Activated B cell treated with CpG ODN at 0.5 μM for 24 hours (primary cell): ENCODE data around the gene BANP. TPM values are rescaled to one million over a fixed set of nuclear protein-coding genes. Genes with fewer than 3 reads are reported as not detected.
A peak's percentile ranks its signal among the peaks of the same experiment; 100 is the strongest.
"Not testable (repeated sequence)": the region's sequence is repeated elsewhere in the genome, so short reads cannot be mapped to it uniquely, and the experiment has no call there.

Experiments
- ATAC-seq: fragments of 200-7000 bp; cut with Tn5 transposase; one replicate; pipeline ENCODE4 v1.10.0; 2021; ENCODE audit warnings: low read depth, mild to moderate bottlenecking, moderate library complexity
- CTCF ChIA-PET: fragments of 350-600 bp; sonication (Branson Sonifier 250); formaldehyde crosslinking; loops from one replicate; lab custom pipeline; 2021; ENCODE audit warnings: antibody characterized with exemption; lab: Charles Lee
- POLR2A ChIA-PET: fragments of 350-600 bp; sonication (Branson Sonifier 250); formaldehyde crosslinking; loops from one replicate; lab custom pipeline; 2021; ENCODE audit warnings: antibody characterized with exemption; lab: Charles Lee
- DNase-seq: peaks from one replicate; pipeline ENCODE4 v3.0.0; 2022
- H3K27ac Mint-ChIP-seq: one replicate; pipeline ENCODE4 v1.8.0; 2020; ENCODE audit warnings: mixed read lengths
- H3K27me3 Mint-ChIP-seq: one replicate; pipeline ENCODE4 v1.8.0; 2021; ENCODE audit warnings: mixed read lengths
- H3K36me3 Mint-ChIP-seq: one replicate; pipeline ENCODE4 v1.8.0; 2021; ENCODE audit warnings: low read depth, mixed read lengths
- H3K4me1 Mint-ChIP-seq: one replicate; pipeline ENCODE4 v1.8.0; 2021; ENCODE audit warnings: mixed read lengths
- H3K4me3 Mint-ChIP-seq: one replicate; pipeline ENCODE4 v1.8.0; 2020; ENCODE audit warnings: mild to moderate bottlenecking, mixed read lengths
- H3K9me3 Mint-ChIP-seq: one replicate; pipeline ENCODE4 v1.8.0; 2020; ENCODE audit warnings: mixed read lengths
- intact Hi-C: fragments of 100-400 bp; cut with micrococcal nuclease; formaldehyde crosslinking; loops from one replicate; pipeline ENCODE4 v1.15.1; 2024
- total RNA-seq: library from RNA; stranded (reverse); gene quantifications from 2 replicates; pipeline ENCODE4 v1.2.3, GENCODE V29; 2022
- TF ChIP-seq, protein P1 (sequence below): fragments of 200-600 bp; IDR thresholded peaks from one replicate; pipeline ENCODE4 v1.8.0; 2022; ENCODE audit warnings: antibody characterized with exemption, mild to moderate bottlenecking

Gene BANP, protein sequence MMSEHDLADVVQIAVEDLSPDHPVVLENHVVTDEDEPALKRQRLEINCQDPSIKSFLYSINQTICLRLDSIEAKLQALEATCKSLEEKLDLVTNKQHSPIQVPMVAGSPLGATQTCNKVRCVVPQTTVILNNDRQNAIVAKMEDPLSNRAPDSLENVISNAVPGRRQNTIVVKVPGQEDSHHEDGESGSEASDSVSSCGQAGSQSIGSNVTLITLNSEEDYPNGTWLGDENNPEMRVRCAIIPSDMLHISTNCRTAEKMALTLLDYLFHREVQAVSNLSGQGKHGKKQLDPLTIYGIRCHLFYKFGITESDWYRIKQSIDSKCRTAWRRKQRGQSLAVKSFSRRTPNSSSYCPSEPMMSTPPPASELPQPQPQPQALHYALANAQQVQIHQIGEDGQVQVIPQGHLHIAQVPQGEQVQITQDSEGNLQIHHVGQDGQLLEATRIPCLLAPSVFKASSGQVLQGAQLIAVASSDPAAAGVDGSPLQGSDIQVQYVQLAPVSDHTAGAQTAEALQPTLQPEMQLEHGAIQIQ
- total RNA-seq = 62.8 and 72.3 TPM in 2 replicates

DNA sequence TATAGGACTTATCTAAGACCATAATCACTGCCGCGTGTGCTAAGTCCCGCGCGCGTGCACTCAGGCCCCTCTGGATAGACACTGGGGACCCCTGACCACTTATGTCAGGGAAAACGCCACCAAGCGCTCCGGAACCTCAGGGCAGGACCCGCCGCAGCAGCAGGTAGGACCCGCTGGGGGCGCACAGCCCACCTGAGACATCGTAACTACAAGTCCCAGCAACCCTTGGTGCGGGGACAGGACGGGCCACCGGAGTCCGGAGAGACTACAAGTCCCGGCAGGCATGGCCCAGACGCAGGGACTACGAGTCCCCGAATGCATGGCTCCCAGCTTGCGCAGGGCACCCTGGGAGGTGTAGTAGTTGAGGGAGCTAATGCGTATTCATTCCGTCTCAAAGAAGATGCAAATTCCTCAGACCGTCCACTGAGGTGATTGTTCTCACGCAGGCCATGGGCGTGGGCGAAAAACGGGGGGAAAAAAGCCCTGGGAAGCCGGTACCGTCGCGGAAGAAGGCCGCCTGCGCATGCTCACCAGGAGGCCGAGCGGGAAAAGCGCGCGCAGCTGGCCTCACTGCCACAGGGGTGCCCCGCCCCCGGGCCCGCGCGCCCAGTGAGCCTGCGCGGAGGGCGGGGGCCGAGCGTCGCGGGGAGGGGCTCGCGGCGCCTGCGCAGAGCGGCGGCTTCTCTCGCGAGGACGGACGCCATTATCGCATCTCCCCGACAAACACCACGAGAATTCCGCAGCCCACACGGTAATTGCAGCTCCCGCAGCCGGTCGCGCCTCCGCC is at the start of gene BANP:
Gene BANP (plus strand): TSS at position 670 of the 787 bp plus-strand sequence. CDS start 23,682 bp downstream, outside the sequence.
- POLR2A ChIA-PET = interaction anchor here (0.5 to 2.6 kb wide), 25 partner anchors 8 to 1296 kb away, joined by 3 to 36 read pairs (median 5); partner anchors contain the start of genes KLHDC4, SLC7A5, ZC3H18 and ZFPM1
- intact Hi-C loops = loop anchor here (1.0 to 10.0 kb wide), 13 partner anchors 27 to 1294 kb away; partner anchors contain the start of genes CYBA, MAP1LC3B, ZC3H18 and ZCCHC14
- DNase-seq = peak; percentile 95
- TF ChIP-seq, protein P1, sequence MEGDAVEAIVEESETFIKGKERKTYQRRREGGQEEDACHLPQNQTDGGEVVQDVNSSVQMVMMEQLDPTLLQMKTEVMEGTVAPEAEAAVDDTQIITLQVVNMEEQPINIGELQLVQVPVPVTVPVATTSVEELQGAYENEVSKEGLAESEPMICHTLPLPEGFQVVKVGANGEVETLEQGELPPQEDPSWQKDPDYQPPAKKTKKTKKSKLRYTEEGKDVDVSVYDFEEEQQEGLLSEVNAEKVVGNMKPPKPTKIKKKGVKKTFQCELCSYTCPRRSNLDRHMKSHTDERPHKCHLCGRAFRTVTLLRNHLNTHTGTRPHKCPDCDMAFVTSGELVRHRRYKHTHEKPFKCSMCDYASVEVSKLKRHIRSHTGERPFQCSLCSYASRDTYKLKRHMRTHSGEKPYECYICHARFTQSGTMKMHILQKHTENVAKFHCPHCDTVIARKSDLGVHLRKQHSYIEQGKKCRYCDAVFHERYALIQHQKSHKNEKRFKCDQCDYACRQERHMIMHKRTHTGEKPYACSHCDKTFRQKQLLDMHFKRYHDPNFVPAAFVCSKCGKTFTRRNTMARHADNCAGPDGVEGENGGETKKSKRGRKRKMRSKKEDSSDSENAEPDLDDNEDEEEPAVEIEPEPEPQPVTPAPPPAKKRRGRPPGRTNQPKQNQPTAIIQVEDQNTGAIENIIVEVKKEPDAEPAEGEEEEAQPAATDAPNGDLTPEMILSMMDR = no peak
- peaks cover 69% of the 10 kb centered on the region for H3K4me1 Mint-ChIP-seq
- no peaks in the 10 kb centered on the region for H3K9me3 Mint-ChIP-seq
- CTCF ChIA-PET = interaction anchor here (1.4 kb wide), 1 partner anchor 172 kb away, joined by 5 read pairs; no protein-coding TSS in a partner anchor
- peak within 1 kb of the TSS; percentile 97 for H3K4me3 Mint-ChIP-seq
- ATAC-seq = peak; percentile 93
- no peaks in the 10 kb centered on the region for H3K27me3 Mint-ChIP-seq
- peaks cover 30% of the 10 kb centered on the region for H3K36me3 Mint-ChIP-seq
- H3K27ac Mint-ChIP-seq = peak within 1 kb of the TSS; percentile 100

DNA sequence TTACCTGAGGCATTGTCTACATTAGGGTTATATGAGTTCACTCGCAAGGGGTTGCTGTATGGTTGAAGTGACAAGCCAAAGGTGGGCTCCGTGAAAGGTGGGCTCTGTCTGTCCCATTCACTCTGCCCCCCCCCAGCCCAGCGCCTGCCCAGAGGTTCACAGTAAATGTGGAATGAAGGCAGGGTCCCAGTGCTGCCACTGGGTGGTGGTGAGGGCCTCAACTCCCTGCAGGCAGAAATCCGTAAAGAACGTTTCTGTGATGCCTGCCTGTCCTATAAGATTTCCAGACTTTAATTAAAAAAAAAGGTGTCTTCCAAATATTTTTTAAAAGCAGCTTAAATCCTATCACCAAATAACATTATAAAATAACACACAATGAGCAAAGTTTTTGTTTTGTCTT is 46.3 kb upstream of the BANP start:
- DNase-seq, H3K9me3 Mint-ChIP-seq, ATAC-seq, H3K4me1 Mint-ChIP-seq, H3K4me3 Mint-ChIP-seq, POLR2A ChIA-PET, H3K36me3 Mint-ChIP-seq, intact Hi-C loops, H3K27ac Mint-ChIP-seq: not testable (repeated sequence)
- peaks cover 11% of the 10 kb centered on the region for H3K27me3 Mint-ChIP-seq
- CTCF ChIA-PET = interaction anchor here (1.5 kb wide), 1 partner anchor 126 kb away, joined by 4 read pairs; no protein-coding TSS in a partner anchor

DNA sequence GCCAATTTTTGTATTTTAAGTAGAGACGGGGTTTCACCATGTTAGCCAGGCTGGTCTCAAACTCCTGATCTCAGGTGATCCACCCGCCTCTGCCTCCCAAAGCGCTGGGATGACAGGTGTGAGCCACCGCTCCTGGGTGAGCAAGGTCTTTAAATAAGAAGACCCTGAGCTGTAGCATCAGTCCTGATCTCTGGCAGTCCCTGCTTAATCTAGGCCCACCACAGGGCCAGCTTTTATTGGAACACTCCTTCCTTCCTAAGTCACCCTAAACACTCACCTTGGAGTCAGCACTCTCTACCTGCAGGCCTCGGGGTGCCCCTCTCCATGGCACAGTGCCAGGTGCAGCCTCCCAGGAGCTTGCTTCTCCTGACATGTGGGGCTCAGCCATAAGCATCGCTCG is 45.7 kb upstream of the BANP start:
- H3K9me3 Mint-ChIP-seq, H3K27ac Mint-ChIP-seq, H3K4me3 Mint-ChIP-seq, ATAC-seq, H3K36me3 Mint-ChIP-seq, POLR2A ChIA-PET, intact Hi-C loops, H3K4me1 Mint-ChIP-seq, H3K27me3 Mint-ChIP-seq, DNase-seq: not testable (repeated sequence)
- CTCF ChIA-PET = interaction anchor here (1.2 to 1.5 kb wide), 2 partner anchors 34 to 127 kb away, joined by 4 read pairs; no protein-coding TSS in a partner anchor

DNA sequence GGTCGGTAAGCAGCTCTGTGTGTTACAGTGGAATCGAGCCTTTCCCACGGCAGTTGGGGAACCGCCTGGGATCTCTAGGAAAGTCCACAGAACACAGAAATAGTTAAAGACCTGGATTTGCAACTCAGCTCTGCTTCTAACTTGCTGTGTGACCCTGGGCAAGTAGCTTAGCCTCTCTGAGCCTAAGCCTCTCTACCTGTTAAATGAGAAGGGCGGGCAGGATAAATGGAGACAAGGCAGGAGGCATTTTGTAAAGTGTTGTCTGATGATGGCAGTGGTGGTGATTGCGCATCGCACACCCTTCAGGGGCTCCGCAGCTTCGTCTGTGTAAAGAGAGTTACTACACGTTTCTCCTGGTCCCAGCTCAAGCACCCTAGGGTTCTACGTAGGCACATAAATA is 43.1 kb upstream of the BANP start:
- H3K4me3 Mint-ChIP-seq, H3K9me3 Mint-ChIP-seq, H3K4me1 Mint-ChIP-seq, H3K36me3 Mint-ChIP-seq, intact Hi-C loops, DNase-seq, H3K27ac Mint-ChIP-seq, ATAC-seq: not testable (repeated sequence)
- ChIA-PET POLR2A (interaction anchor here (0.6 to 2.5 kb wide), 8 partner anchors 12 to 138 kb away, joined by 3 to 10 read pairs (median 3); partner anchors contain the start of gene SLC7A5), CTCF (interaction anchor here (2.3 to 3.7 kb wide), 2 partner anchors 36 to 129 kb away, joined by 13 to 30 read pairs; no protein-coding TSS in a partner anchor)
- peaks cover 12% of the 10 kb centered on the region for H3K27me3 Mint-ChIP-seq

DNA sequence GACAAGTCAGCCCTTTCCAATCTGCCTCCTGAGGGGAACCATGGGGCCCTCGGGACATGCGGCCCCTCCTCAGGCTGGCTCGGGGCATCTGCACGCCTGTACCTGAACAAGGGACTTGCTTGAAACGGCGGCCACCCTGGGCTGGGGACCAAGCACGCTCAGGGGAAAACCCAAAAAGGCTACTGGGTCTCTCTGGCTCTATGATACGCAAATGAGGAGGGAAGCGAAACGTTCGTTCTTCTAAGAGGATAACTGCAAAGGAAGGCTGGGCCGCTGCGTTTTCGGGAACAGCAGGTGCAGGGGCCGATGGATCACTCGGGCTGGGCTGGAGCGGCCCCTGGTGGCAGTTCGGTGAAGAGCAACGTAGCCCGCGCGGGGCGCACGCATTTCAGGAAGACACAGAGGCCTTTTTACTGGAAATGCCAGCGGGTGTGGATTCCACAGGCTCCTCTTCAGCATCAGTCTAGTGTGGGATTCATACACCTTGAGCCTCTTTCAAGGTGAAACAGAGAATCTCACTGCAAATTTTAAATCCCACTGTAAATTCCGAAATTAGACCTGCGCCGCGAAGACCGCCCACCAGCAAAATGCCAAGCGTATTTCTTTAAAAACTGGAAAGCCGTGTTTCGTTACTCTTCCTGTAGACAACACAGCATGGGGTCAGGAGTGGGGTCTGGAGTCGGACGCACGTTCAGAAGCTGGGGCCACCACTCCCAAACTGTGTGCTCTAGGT is 41.9 kb upstream of the BANP start:
- H3K27ac Mint-ChIP-seq = peak overlapping the region; percentile 84
- ATAC-seq (peak; percentile 89), DNase-seq (peak; percentile 86)
- intact Hi-C loops = loop anchor here (1.0 kb wide), 5 partner anchors 14 to 130 kb away; no protein-coding TSS in a partner anchor
- H3K4me1 Mint-ChIP-seq, H3K9me3 Mint-ChIP-seq, H3K36me3 Mint-ChIP-seq: not testable (repeated sequence)
- peak overlapping the region; percentile 25 for H3K4me3 Mint-ChIP-seq
- TF ChIP-seq, protein P1 = peak; percentile 40
- ChIA-PET POLR2A (interaction anchor here (1.2 to 2.5 kb wide), 5 partner anchors 38 to 130 kb away, joined by 3 to 10 read pairs (median 4); partner anchors contain the start of gene SLC7A5), CTCF (interaction anchor here (0.7 to 3.7 kb wide), 8 partner anchors 15 to 130 kb away, joined by 3 to 30 read pairs (median 4); no protein-coding TSS in a partner anchor)
- H3K27me3 Mint-ChIP-seq = peaks cover 18% of the 10 kb centered on the region

DNA sequence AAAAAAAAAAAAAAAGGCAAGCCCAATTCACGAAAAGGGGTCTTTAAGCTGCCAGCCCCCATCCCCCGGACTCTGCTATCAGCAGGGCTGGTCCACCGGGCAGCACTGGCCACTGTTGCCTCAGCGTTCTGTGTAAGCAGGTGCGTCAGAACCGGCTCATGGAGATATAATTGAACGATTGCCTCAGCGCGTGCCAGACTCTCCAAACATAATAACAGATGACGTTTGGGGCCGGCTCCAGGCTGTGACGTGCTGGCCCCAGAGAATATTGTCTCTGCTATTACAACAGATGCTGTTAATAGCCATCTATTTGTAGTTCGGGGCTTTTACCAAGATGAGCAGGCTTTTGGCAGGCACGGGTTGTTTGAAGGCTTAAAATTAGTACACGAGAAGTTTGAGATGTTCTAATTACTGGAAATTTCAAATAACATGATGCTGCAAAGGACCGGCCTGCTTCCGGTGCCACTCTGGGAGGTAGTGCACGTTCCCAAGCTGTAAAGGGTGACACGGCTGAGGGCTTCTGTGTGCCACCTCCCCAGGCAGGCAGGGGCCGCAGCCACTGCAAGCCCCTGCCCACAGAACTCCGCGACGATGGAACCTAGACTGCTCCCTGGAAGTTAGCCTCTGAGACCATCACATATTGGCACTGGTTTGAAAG is 40.0 kb upstream of the BANP start:
- ChIA-PET POLR2A (interaction anchor here (0.6 to 1.4 kb wide), 4 partner anchors 35 to 625 kb away, joined by 3 to 11 read pairs (median 4); no protein-coding TSS in a partner anchor), CTCF (interaction anchor here (1.6 to 3.7 kb wide), 2 partner anchors 61 to 132 kb away, joined by 6 to 30 read pairs; no protein-coding TSS in a partner anchor)
- H3K36me3 Mint-ChIP-seq, DNase-seq, H3K4me1 Mint-ChIP-seq, ATAC-seq, H3K4me3 Mint-ChIP-seq, H3K27ac Mint-ChIP-seq, H3K9me3 Mint-ChIP-seq, intact Hi-C loops: not testable (repeated sequence)
- H3K27me3 Mint-ChIP-seq = peaks cover 22% of the 10 kb centered on the region

DNA sequence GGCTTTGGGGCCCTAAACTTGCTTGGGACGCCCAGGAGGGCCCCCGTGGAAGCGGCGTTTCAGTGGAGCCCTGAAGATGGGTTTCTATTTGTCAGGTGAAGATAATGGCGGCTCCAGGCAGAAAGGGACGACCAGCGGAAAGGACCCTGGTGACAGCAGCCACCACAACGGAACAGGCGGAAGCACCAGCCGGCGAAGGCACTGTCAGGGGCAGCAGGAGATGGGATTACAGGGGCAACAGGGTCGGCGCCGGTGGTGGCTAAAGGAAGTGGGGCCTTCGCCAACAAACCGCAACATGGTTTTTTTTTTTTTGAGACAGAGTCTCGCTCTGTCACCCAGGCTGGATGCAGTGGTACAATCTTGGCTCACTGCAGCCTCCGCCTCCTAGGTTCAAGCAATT is 38.5 kb upstream of the BANP start:
- H3K4me1 Mint-ChIP-seq, CTCF ChIA-PET, H3K36me3 Mint-ChIP-seq, POLR2A ChIA-PET, H3K9me3 Mint-ChIP-seq, H3K4me3 Mint-ChIP-seq, H3K27ac Mint-ChIP-seq, intact Hi-C loops, ATAC-seq, DNase-seq: not testable (repeated sequence)
- H3K27me3 Mint-ChIP-seq = peaks cover 26% of the 10 kb centered on the region

DNA sequence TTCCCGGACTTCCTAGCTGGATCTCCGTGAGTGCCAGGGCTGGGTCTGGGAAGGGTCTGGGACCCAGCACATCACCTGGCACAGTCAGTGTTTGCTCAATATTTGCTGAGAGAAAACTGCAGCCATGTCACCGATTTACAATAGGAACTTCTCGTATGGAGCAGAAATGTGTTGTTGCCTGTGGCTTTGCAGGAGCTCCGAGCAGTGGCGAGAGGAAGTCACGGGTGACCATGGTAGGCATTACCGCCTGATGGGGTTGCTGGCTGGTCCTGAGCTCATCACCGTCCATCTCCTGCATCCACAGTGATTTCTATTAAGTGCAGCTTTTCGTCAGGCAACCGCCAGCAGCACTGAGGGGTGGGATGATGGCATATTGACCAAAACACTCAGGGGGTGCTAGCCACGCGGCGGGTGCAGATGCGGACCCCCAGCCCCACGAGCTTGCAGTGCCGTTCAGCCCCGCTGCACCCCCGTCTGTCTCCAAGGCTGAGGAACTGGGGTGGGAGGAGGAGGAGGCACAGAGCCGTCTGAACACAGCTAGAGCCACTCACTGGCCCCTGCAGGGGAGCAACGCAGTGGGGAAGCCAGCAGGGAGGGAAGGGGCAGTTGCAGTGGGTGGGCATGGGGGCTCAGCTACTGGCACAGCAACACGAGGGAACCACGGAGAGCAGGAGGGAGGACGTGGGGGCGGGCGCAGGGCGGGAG is 37.1 kb upstream of the BANP start:
- H3K4me3 Mint-ChIP-seq, H3K36me3 Mint-ChIP-seq, H3K9me3 Mint-ChIP-seq, intact Hi-C loops, H3K27ac Mint-ChIP-seq, DNase-seq, H3K4me1 Mint-ChIP-seq, ATAC-seq: not testable (repeated sequence)
- ChIA-PET CTCF (interaction anchor here (0.9 kb wide), 1 partner anchor 11 kb away, joined by 3 read pairs; no protein-coding TSS in a partner anchor), POLR2A (interaction anchor here (0.7 to 1.2 kb wide), 2 partner anchors 37 to 134 kb away, joined by 3 read pairs; partner anchors contain the start of gene BANP)
- peaks cover 32% of the 10 kb centered on the region for H3K27me3 Mint-ChIP-seq
